ENCODE data around the gene USP13. TPM values are rescaled to one million over a fixed set of nuclear protein-coding genes. Genes with fewer than 3 reads are reported as not detected.

Gene USP13
- total and polyA plus RNA-seq, 10 of the 15 experiments (the other 5 are each of a cell fraction or from before 2014, with no cell fraction given), result 3.2 to 20.8 (median 9.0) TPM

DNA sequence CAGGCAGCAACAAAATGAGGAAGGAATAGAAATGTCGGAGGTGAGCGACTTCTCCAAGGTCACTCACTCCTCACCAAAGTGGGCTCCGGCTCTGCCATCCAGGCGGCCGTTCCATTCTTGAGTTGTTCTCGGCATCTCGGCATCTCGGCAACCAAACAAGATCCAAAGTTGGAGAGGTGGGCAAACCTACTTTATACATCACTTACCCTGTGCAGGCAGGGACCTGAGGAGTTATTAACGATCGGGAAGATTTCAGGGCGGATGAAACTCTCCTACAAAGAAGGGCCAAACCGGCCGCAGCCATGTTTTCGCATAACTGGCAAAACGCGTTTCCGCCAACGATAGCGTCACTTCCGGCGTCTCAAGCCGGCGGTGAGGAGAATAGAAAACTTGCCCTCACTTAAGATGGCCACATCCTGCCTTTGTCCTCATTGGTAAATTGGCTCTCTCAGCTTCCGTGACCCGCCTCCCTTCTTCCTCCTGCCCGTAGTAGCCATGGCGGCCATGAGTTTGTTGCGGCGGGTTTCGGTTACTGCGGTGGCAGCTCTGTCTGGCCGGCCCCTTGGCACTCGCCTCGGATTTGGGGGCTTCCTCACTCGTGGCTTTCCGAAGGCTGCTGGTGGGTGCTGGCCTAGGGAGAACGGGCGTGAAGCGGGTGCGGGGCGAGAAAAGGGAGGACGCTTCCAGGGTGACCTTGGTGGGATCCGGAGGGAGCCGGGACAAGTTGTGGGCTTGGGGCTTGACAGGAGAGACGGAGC is 48.3 kb upstream of the USP13 start, which contains the start of the genes MRPL47 and NDUFB5 (continued):
- TF ChIP-seq BCLAF1 (IDR thresholded peaks at IDR 0.05) (no peak), EED (IDR thresholded peaks at IDR 0.05; ENCODE audit: low read depth) (no peak), USF2 (IDR thresholded peaks at IDR 0.05; ENCODE audit: borderline replicate concordance, low read depth, low read length) (no peak), RELA (IDR thresholded peaks at IDR 0.05; ENCODE audit: borderline replicate concordance, partially characterized antibody) (peak; percentile 45), ASH2L (IDR thresholded peaks at IDR 0.05; ENCODE audit: borderline replicate concordance, low read depth) (no peak), BHLHE40 (IDR thresholded peaks at IDR 0.05; ENCODE audit: borderline replicate concordance in 1 of 2, low read depth in 2 of 2, low read length in 1 of 2) (peak; percentile 6 to 54; a peak in 2 of 4 replicates), WRNIP1 (IDR thresholded peaks at IDR 0.05; ENCODE audit: borderline replicate concordance, low read depth, low read length) (no peak), CREB1 (IDR thresholded peaks at IDR 0.05; ENCODE audit: low read depth) (peak; percentile 97), CEBPZ (IDR thresholded peaks at IDR 0.05; ENCODE audit: low read depth, low read length) (0 out of 2 replicates have a peak, but pooled peaks have one; percentile 16), ZNF622 (IDR thresholded peaks at IDR 0.05) (no peak), BCL3 (IDR thresholded peaks at IDR 0.05; ENCODE audit: borderline replicate concordance, insufficient read depth, low read depth, low read length, poor library complexity, severe bottlenecking) (no peak), TCF3 (IDR thresholded peaks at IDR 0.05; ENCODE audit: borderline replicate concordance, insufficient read depth, low read depth, low read length) (no peak), PAX5 (IDR thresholded peaks at IDR 0.05; ENCODE audit: borderline replicate concordance, low read depth, low read length) (no peak), MYC (IDR thresholded peaks at IDR 0.05; ENCODE audit: insufficient read depth, insufficient read length, insufficient replicate concordance, low read length, severe bottlenecking) (no peak), ATF7 (IDR thresholded peaks at IDR 0.05; ENCODE audit: low read depth) (peak; percentile 68), SIN3A (IDR thresholded peaks at IDR 0.05; ENCODE audit: low read depth, low read length) (peak; percentile 77; the same call in 1 of the 2 replicates), FOS (IDR thresholded peaks at IDR 0.05; ENCODE audit: borderline replicate concordance, extremely low read depth, insufficient read length) (no peak)
- TF ChIP-seq, protein P1, sequence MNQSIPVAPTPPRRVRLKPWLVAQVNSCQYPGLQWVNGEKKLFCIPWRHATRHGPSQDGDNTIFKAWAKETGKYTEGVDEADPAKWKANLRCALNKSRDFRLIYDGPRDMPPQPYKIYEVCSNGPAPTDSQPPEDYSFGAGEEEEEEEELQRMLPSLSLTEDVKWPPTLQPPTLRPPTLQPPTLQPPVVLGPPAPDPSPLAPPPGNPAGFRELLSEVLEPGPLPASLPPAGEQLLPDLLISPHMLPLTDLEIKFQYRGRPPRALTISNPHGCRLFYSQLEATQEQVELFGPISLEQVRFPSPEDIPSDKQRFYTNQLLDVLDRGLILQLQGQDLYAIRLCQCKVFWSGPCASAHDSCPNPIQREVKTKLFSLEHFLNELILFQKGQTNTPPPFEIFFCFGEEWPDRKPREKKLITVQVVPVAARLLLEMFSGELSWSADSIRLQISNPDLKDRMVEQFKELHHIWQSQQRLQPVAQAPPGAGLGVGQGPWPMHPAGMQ (IDR thresholded peaks at IDR 0.05; ENCODE audit: borderline replicate concordance), result no peak
